Activated CD4-positive, alpha-beta memory T cell treated with anti-CD3 and anti-CD28 coated beads, Interleukin-2, amount 10 ng/mL, durations not matched to agents 7 days and 5 days (primary cell): ENCODE data around the gene CCDC181. TPM values are rescaled to one million over a fixed set of nuclear protein-coding genes. Genes with fewer than 3 reads are reported as not detected.

Experiments used
- CTCF ChIA-PET: fragments of 350-600 bp; sonication (Branson Sonifier 250); formaldehyde crosslinking; loops from one replicate; lab custom pipeline; 2021; ENCODE audit warnings: antibody characterized with exemption, inconsistent platforms; lab: Charles Lee
- POLR2A ChIA-PET: fragments of 350-600 bp; sonication (Branson Sonifier 250); formaldehyde crosslinking; loops from one replicate; lab custom pipeline; 2021; ENCODE audit warnings: antibody characterized with exemption; lab: Charles Lee
- DNase-seq: peaks from one replicate; pipeline ENCODE4 v3.0.0-alpha.2; 2020
- H3K27ac Mint-ChIP-seq: one replicate; pipeline ENCODE4 v1.8.0; 2021; ENCODE audit warnings: mild to moderate bottlenecking, mixed read lengths
- H3K27me3 Mint-ChIP-seq: one replicate; pipeline ENCODE4 v1.8.0; 2021; ENCODE audit warnings: mixed read lengths
- H3K36me3 Mint-ChIP-seq: one replicate; pipeline ENCODE4 v1.8.0; 2021; ENCODE audit warnings: low read depth, mixed read lengths
- H3K4me1 Mint-ChIP-seq: one replicate; pipeline ENCODE4 v1.8.0; 2021; ENCODE audit warnings: mixed read lengths
- H3K4me3 Mint-ChIP-seq: one replicate; pipeline ENCODE4 v1.8.0; 2021; ENCODE audit warnings: mild to moderate bottlenecking, mixed read lengths
- H3K9me3 Mint-ChIP-seq: one replicate; pipeline ENCODE4 v1.8.0; 2021; ENCODE audit warnings: mixed read lengths
- total RNA-seq, 2 experiments: library from RNA; stranded (reverse); gene quantifications; one replicate each; pipeline ENCODE4 v1.2.3, GENCODE V29; 2021

CCDC181 gene
- not detected for total RNA-seq

- Mint-ChIP-seq H3K4me3 (peak within 1 kb of the TSS; percentile 73), H3K9me3 (peaks cover 6% of the 10 kb centered on the region), H3K36me3 (peaks cover 4% of the 10 kb centered on the region), H3K4me1 (peaks cover 9% of the 10 kb centered on the region), H3K27me3 (peaks cover 82% of the 10 kb centered on the region), H3K27ac (no peak within 1 kb of the TSS)
- POLR2A ChIA-PET: interaction anchor here (0.8 to 1.3 kb wide), 5 partner anchors 9 to 383 kb away, joined by 3 read pairs; partner anchors contain the start of genes BLZF1, F5 and NME7
- CTCF ChIA-PET: interaction anchor here (0.9 to 1.1 kb wide), 2 partner anchors 119 to 159 kb away, joined by 3 read pairs; partner anchors contain the start of gene F5
- peak; percentile 74 for DNase-seq
These were observed at the start of gene CCDC181 for GRCh38 chr1:169427081-169427641. Gene CCDC181, minus strand, starts transcription at chr1:169427474. Its CDS starts 2,547 bp downstream, at chr1:169424927.

- ChIA-PET CTCF (no interaction called here), POLR2A (no interaction called here)
- H3K27me3 Mint-ChIP-seq: no peaks in the 10 kb centered on the region
- H3K4me1 Mint-ChIP-seq: peaks cover 4% of the 10 kb centered on the region
- peaks cover 12% of the 10 kb centered on the region for H3K36me3 Mint-ChIP-seq
- DNase-seq: no peak
- no peaks in the 10 kb centered on the region for H3K9me3 Mint-ChIP-seq
- H3K27ac Mint-ChIP-seq: no peak overlapping the region
- no peak overlapping the region for H3K4me3 Mint-ChIP-seq
These were observed 48.6 kb upstream of the CCDC181 start for GRCh38 chr1:169475806-169476387.

GRCh38 chr1:169474302-169474995 lies 47.2 kb upstream of the CCDC181 start:
- Mint-ChIP-seq H3K4me3 (no peak overlapping the region), H3K9me3 (no peaks in the 10 kb centered on the region), H3K27me3 (no peaks in the 10 kb centered on the region), H3K4me1 (no peaks in the 10 kb centered on the region), H3K36me3 (peaks cover 12% of the 10 kb centered on the region), H3K27ac (no peak overlapping the region)
- CTCF ChIA-PET: no interaction called here
- POLR2A ChIA-PET: no interaction called here
- DNase-seq: no peak

GRCh38 chr1:169473347-169473746 lies 46.1 kb upstream of the CCDC181 start:
- no peaks in the 10 kb centered on the region for H3K27me3 Mint-ChIP-seq
- ChIA-PET CTCF (no interaction called here), POLR2A (no interaction called here)
- no peaks in the 10 kb centered on the region for H3K9me3 Mint-ChIP-seq
- H3K36me3 Mint-ChIP-seq: peaks cover 12% of the 10 kb centered on the region
- H3K27ac Mint-ChIP-seq: no peak overlapping the region
- H3K4me1 Mint-ChIP-seq: peaks cover 5% of the 10 kb centered on the region
- no peak for DNase-seq
- no peak overlapping the region for H3K4me3 Mint-ChIP-seq

DNA sequence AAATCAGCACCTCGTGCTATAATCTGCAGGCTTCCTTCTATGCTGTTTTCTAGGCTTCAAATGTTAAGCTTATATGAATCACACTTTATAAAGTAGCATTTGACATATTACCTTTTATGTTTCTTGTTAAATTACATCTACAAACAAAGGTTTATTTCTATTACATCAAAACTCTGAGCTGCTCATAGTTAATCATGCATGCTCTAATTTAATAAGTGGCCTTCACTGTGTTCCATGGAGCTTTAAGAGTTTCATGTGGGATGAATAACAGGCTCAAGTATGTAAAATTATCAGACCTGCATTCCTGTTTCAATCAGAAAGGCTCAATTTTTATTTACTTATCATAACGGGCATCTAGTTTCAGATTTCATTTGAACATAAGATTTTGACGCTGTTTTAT lies 45.5 kb upstream of the CCDC181 start:
- Mint-ChIP-seq H3K9me3 (no peaks in the 10 kb centered on the region), H3K27ac (no peak overlapping the region), H3K4me3 (no peak overlapping the region), H3K27me3 (no peaks in the 10 kb centered on the region), H3K36me3 (peaks cover 10% of the 10 kb centered on the region), H3K4me1 (peaks cover 5% of the 10 kb centered on the region)
- ChIA-PET CTCF (interaction anchor here (1.5 kb wide), 1 partner anchor 240 kb away, joined by 3 read pairs; no protein-coding TSS in a partner anchor), POLR2A (no interaction called here)
- DNase-seq: no peak

DNA sequence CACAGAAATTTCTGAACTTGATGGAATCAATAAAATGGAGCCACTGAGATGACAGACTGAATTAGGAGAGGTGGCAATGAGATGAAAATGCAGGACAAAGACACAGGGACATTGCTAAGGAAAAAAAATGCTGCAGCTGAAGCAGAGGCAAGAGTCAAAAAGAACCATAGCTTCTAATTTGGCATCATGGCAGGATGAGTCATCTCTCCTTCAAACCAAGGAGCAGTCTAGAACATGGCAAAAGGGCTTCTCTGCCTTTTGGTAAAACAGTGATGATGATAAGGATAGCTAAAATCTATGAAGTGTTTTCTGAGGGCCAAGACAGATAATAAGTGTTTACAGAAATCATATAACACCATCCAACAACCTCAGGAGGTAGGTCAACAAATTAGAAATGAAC lies 41.7 kb upstream of the CCDC181 start:
- Mint-ChIP-seq H3K27me3 (no peaks in the 10 kb centered on the region), H3K4me1 (peaks cover 5% of the 10 kb centered on the region), H3K4me3 (no peak overlapping the region), H3K9me3 (no peaks in the 10 kb centered on the region), H3K36me3 (peaks cover 6% of the 10 kb centered on the region), H3K27ac (no peak overlapping the region)
- POLR2A ChIA-PET: no interaction called here
- no peak for DNase-seq
- CTCF ChIA-PET: interaction anchor here (0.9 kb wide), 1 partner anchor 13 kb away, joined by 3 read pairs; no protein-coding TSS in a partner anchor

DNA sequence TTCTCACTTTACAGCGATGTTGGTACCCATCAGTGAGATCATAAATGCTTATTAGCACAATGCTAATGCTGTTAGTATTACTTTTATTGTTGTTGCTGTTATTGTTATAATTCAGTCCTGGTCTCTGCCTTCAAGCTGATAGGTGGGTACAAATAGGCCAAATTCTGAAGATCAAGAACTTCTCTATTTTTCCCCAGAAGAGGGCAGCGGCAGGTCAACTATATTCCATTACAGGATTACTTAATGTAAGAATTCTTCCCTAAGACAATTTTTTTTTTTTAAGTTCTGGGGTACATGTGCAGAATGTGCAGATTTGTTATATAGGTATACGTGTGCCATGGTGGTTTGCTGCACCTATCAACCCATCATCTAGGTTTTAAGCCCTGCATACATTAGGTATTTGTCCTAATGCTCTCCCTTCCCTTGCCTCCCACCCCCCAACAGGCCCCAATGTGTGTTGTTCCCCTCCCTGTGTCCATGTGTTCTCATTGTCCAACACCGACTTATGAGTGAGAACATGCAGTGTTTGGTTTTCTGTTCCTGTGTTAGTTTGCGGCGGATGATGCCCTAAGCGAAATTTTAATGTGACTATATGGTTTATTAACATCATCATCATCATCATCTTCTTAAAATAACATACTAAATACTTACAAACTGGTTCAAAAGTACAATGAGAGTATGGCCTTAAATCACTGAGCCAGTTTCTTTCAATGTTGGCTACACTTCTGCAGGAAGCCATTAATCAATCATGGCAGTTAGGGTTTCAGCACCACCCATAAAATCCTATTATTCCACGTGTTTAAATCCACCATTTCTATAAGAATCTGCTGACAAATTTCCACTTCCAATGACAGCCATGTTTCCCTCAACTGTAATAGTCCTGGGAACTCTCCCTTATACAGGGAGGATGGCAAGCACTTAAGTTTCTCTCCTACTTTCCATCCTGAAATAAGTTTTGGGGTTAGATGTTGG lies 39.3 kb upstream of the CCDC181 start:
- POLR2A ChIA-PET: no interaction called here
- Mint-ChIP-seq H3K36me3 (peaks cover 6% of the 10 kb centered on the region), H3K4me3 (no peak overlapping the region), H3K9me3 (no peaks in the 10 kb centered on the region), H3K4me1 (peaks cover 5% of the 10 kb centered on the region), H3K27ac (no peak overlapping the region), H3K27me3 (no peaks in the 10 kb centered on the region)
- CTCF ChIA-PET: interaction anchor here (1.0 to 1.7 kb wide), 3 partner anchors 80 to 863 kb away, joined by 3 to 7 read pairs (median 4); no protein-coding TSS in a partner anchor
- DNase-seq: no peak

DNA sequence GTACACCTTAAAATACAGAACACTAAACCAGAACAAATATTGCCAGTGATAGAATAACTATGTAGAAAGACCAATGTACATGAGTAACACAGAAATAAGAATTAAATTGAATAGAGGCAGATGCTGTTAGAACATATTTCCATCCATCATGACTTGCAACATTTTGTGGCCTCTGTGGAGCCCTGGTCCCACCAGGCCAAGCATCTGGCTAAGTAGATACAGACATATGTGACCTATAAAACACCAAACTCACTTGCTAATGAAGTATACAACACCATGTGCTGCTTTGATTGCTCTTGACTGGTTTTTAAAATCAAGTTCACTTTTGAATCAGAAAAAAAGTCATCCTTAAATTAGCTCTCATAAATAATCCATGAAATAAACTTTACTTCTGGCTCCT lies 38.0 kb upstream of the CCDC181 start:
- Mint-ChIP-seq H3K9me3 (peaks cover 4% of the 10 kb centered on the region), H3K36me3 (peaks cover 13% of the 10 kb centered on the region), H3K27ac (no peak overlapping the region), H3K4me3 (no peak overlapping the region), H3K27me3 (peaks cover 3% of the 10 kb centered on the region), H3K4me1 (peaks cover 18% of the 10 kb centered on the region)
- no peak for DNase-seq
- ChIA-PET CTCF (interaction anchor here (1.4 to 1.7 kb wide), 2 partner anchors 81 to 83 kb away, joined by 4 to 7 read pairs; no protein-coding TSS in a partner anchor), POLR2A (interaction anchor here (1.0 kb wide), 1 partner anchor 14 kb away, joined by 3 read pairs; no protein-coding TSS in a partner anchor)

DNA sequence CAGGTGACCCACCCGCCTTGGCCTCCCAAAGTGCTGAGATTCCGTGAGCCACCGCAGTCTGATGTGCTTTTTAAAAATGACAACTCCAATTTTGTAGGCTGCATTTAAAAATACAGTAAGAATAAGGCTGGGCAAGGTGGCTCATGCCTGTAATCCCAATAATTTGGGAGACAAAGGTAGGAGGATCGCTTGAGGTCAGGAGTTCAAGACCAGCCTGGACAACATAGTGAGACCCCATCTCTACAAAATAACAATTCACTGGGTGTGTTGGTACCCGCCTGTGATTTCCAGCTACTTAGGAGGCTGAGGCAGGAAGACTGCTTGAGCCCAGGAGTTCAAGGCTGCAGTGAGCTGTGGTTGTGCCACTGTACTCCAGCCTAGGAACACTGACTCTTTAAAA lies 35.1 kb upstream of the CCDC181 start:
- Mint-ChIP-seq H3K27me3 (peaks cover 3% of the 10 kb centered on the region), H3K27ac (no peak overlapping the region), H3K4me3 (no peak overlapping the region), H3K9me3 (peaks cover 4% of the 10 kb centered on the region), H3K36me3 (peaks cover 10% of the 10 kb centered on the region), H3K4me1 (peaks cover 23% of the 10 kb centered on the region)
- DNase-seq: no peak
- ChIA-PET CTCF (no interaction called here), POLR2A (no interaction called here)

DNA sequence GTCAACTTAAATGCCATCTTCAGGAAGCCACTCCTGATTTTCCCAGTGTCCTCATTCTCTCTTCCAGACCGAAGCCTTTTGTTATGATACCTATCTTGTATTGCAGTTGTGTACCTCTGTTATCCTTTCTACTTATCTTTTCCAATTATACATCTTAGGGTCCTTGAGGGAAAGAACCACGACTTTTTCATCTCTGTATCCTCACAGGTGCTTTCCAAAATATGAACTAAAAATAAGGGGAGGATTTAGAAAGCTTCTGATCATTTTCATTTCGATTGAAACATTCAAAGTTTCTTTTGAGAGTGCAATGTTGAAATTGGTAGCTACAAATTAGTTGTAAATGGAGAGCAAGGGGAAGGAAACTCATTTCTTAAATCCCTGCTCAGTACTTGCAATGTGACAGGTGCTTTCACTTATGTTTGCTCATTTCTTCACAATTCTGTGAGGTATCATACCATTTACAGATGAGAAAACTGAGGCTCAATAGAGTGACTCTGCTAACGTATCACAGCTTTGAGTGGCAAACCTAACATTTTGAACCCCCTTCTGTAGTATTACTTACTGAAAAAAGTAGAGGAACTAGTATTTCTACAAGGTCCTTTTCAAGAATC lies 34.2 kb upstream of the CCDC181 start:
- Mint-ChIP-seq H3K4me1 (peaks cover 30% of the 10 kb centered on the region), H3K36me3 (peaks cover 15% of the 10 kb centered on the region), H3K27me3 (peaks cover 8% of the 10 kb centered on the region), H3K27ac (peak overlapping the region; percentile 1), H3K4me3 (peak overlapping the region; percentile 18), H3K9me3 (peaks cover 11% of the 10 kb centered on the region)
- CTCF ChIA-PET: interaction anchor here (1.3 kb wide), 1 partner anchor 87 kb away, joined by 3 read pairs; no protein-coding TSS in a partner anchor
- no peak for DNase-seq
- POLR2A ChIA-PET: no interaction called here

GRCh38 chr1:169460191-169460833 lies 33.0 kb upstream of the CCDC181 start:
- CTCF ChIA-PET: interaction anchor here (1.3 kb wide), 1 partner anchor 88 kb away, joined by 3 read pairs; no protein-coding TSS in a partner anchor
- peak overlapping the region; percentile 77 for H3K27ac Mint-ChIP-seq
- POLR2A ChIA-PET: no interaction called here
- H3K4me3 Mint-ChIP-seq: peak overlapping the region; percentile 52
- peaks cover 16% of the 10 kb centered on the region for H3K9me3 Mint-ChIP-seq
- peaks cover 35% of the 10 kb centered on the region for H3K4me1 Mint-ChIP-seq
- H3K27me3 Mint-ChIP-seq: peaks cover 11% of the 10 kb centered on the region
- peak; percentile 70 for DNase-seq
- H3K36me3 Mint-ChIP-seq: peaks cover 15% of the 10 kb centered on the region
